Daoy (cell line): Measurements from ENCODE around the gene VAMP1. TPM values are rescaled to one million over a fixed set of nuclear protein-coding genes. Genes with fewer than 3 reads are reported as not detected.
"Not testable (repeated sequence)": the region's sequence is repeated elsewhere in the genome, so short reads cannot be mapped to it uniquely, and the experiment has no call there.

ENCODE experiments used
- DNase-seq: peaks from one replicate; pipeline ENCODE4 v3.0.0-alpha.2; 2015; ENCODE audit warnings: low read depth
- total RNA-seq: library from RNA; depleted of rRNA; stranded (reverse); fragments of >200 nt; shearing (Covaris generic); gene quantifications from 2 replicates; pipeline ENCODE4 v1.2.3, GENCODE V29; 2014

The VAMP1 gene
- total RNA-seq, 1 experiment from 2014 or later = 1.2 TPM

- DNase-seq = peak; percentile 93
These were observed 18.9 kb downstream of the VAMP1 start, which contains the start of gene TAPBPL for GRCh38 chr12:6451348-6452244. Gene TAPBPL (plus strand): TSS chr12:6452042. CDS start chr12:6452249, 207 bp downstream.

DNA sequence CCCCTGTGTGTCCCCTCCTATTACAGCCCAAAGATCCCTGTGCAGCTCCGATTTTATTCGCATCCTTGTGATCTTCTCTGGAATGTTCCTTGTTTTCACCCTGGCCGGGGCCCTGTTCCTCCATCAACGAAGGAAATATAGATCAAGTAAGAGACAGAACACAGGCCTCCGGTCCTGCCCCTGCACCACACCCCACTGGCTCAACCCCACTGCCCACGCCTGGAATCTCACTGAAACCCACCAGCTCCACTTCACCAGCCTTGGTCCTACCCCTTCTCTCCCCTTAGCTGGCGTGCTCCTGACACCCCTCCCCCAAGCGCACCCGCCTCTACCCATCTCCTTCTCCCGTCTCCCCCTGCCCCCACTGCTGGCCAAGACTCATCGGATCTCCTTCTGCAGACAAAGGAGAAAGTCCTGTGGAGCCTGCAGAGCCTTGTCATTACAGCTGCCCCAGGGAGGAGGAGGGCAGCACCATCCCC lies 19.6 kb downstream of the VAMP1 start:
- DNase-seq = no peak

GRCh38 chr12:6450091-6450868 lies 20.2 kb downstream of the VAMP1 start:
- DNase-seq = no peak

GRCh38 chr12:6444704-6445688 lies 25.5 kb downstream of the VAMP1 start, which contains the start of gene CD27:
Gene CD27 (plus strand): TSS chr12:6444955. CDS start chr12:6445096, 141 bp downstream.
- no peak for DNase-seq

- no peak for DNase-seq
These were observed 26.4 kb downstream of the VAMP1 start for GRCh38 chr12:6444031-6444430.

GRCh38 chr12:6443361-6443983 lies 27.0 kb downstream of the VAMP1 start:
- no peak for DNase-seq

GRCh38 chr12:6442836-6443235 lies 27.6 kb downstream of the VAMP1 start:
- no peak for DNase-seq

- DNase-seq = no peak
These were observed 30.1 kb downstream of the VAMP1 start for GRCh38 chr12:6440391-6440790.

- no peak for DNase-seq
These were observed 32.1 kb downstream of the VAMP1 start for GRCh38 chr12:6438345-6438744.

- no peak for DNase-seq
These were observed 32.9 kb downstream of the VAMP1 start for GRCh38 chr12:6437586-6437985.

GRCh38 chr12:6435961-6436715 lies 34.3 kb downstream of the VAMP1 start:
- DNase-seq = no peak

DNA sequence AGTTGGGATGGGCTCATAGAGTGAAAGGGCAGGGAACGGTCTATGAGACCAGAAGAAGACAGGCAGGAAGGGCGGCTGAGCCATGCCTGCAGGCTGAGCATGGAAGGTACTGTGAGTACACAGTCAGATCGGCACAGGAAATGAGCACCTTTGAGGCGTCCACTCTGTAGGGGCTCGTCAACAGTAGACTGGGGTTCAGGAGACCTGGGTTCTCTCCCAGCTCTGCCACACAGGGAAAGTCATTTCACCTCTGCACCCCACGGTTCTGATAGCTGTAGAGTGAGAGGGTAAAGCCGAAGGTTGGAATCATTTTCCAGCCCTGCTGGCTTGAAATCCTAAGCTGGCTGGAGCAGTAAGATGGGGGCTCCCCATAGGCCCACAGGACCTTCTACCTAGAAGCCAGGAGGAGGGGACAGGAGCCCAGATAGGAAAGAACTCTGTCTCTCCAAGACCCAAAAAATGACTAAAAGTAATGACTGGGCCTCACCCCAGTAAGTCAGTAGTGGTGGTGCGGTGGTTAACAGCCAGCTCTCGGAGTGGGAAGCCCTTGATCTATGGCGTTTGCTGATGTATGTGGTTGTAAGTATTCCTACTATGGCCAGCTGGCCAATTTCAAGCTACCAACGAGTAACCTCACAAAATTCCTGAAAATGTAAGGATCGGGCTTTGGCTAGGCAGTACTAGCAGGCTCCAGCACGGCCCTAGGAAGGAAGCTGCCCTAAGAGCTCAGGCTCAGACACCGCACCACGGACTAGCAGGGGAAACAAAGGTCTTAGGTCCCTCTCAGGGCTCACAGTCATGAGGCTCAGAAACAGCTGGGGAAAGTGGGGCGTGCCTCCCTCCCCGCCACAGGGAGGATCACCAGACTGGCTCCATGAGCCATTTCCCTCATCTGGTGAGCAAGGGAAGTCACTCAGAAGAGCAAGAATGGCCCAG lies 36.0 kb downstream of the VAMP1 start:
- no peak for DNase-seq

DNA sequence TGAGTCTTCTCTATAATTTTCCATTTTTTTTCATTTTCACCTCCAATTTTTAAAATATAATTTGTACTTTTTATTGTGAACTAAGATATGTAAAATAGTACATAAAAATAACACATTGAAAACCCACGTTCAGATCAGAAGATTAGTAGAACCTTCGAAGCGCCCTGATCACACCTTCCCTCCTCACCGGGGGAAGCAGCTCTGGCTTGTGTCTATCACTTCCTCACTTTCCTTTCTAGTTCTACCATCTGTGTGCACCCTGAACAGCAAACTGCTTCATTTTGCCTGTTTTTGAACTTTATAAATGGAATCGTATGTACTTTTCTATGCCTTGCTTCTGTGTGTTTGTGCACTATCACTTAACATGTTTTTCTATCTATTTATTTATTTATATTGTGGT lies 37.5 kb downstream of the VAMP1 start:
- no peak for DNase-seq

DNA sequence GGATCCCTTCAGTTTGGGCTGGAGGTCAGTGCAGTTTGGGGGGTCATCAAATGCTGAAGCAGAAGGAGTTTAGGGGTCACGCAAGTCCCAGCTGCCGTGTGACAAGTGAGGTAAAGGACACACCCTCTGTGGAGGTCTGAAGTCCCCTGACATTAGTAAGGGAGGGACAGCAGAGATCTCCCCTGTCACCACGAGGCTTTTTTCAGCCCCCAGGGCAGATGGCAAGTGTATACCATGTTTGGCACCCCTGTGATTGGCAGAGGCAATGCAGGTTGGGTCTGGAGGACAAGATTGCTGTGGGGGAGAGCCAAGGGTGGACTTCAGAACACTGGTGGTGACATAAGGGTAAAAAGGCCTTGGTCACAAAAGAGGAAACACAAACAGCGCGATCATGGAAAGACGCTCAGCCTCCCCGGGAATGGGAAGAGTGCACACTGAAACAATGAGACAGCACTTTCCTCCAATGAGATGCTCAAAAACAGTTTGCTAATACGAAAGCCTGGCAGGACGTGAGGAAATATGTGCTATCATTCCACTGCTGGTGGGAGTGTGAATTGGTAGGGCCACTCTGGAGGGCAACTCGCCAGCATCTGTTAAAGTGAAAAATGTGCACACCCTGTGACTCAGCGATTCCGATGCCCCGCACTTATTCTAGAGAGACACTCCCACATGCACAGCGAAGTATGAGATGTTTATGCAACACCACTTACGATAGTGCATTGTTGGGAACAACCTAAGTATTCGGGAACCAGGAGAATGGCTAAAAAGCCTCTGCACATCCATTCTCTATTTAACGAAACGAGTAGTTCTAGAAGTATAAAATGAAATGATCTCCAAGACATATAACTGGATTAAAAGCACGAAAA lies 40.1 kb downstream of the VAMP1 start:
- peak; percentile 90 for DNase-seq

DNA sequence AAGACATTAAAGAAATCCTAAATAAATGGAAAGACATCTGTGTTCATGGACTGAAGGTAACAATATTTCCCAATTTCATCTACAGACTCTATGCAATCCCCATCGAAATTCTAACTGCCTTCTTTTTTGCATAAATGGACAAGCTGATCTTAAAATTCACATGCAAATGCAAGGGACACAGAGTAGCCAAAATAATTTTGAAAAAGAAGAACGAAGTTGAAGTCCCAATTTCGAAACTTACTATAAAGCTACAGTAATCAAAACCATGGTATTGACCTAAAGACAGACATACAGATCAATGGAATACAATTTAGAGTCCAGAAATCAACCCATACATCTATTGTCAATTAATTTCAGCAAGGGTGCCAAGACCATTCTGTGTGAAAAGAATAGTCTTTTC lies 42.2 kb downstream of the VAMP1 start:
- no peak for DNase-seq

GRCh38 chr12:6427796-6428195 lies 42.7 kb downstream of the VAMP1 start:
- not testable (repeated sequence) for DNase-seq

DNA sequence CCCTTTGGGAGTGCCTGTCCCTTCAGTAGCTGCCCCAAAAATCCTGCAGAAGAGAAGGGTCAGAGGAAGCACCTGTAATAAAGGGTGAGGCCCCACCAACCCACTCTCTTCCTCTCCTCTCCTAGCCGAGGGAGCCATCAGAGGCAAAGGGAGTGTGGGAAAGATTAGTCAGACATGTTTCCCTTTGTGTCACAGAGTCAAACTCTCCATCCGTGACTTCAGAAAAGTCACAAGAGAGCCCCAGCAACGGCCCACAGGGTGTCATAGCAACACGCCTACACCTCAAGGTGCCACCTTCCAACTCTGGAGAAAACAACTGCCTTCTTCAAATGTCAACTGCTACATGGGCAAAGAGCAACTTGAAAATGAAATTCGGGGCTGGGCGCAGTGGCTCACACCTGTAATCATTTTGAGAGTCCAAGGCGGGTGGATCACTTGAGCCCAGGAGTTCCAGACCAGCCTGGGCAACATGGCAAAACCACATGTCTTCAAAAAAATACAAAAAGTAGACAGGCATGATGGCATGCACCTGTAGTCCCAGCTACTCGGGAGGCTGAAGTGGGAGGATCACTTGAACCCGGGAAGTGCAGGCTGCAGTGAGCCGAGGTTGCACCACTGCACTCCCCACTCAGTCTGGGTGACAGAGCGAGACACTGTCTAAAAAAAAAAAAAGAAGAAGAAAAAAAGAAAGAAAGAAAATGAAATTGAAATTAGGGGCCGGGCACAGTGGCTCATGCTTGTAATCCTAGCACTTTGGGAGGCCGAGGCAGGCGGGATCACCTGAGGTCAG lies 43.4 kb downstream of the VAMP1 start:
- no peak for DNase-seq
